HG03571 (cell line): ENCODE data around the gene MCCD1.
"Not testable (repeated sequence)": the region's sequence is repeated elsewhere in the genome, so short reads cannot be mapped to it uniquely, and the experiment has no call there.

Experiments
- ATAC-seq: cut with Tn5 transposase; IDR thresholded peaks from one replicate; pipeline ENCODE4 v1.9.1; 2021; ENCODE audit not compliant: unreplicated experiment

Gene MCCD1

DNA sequence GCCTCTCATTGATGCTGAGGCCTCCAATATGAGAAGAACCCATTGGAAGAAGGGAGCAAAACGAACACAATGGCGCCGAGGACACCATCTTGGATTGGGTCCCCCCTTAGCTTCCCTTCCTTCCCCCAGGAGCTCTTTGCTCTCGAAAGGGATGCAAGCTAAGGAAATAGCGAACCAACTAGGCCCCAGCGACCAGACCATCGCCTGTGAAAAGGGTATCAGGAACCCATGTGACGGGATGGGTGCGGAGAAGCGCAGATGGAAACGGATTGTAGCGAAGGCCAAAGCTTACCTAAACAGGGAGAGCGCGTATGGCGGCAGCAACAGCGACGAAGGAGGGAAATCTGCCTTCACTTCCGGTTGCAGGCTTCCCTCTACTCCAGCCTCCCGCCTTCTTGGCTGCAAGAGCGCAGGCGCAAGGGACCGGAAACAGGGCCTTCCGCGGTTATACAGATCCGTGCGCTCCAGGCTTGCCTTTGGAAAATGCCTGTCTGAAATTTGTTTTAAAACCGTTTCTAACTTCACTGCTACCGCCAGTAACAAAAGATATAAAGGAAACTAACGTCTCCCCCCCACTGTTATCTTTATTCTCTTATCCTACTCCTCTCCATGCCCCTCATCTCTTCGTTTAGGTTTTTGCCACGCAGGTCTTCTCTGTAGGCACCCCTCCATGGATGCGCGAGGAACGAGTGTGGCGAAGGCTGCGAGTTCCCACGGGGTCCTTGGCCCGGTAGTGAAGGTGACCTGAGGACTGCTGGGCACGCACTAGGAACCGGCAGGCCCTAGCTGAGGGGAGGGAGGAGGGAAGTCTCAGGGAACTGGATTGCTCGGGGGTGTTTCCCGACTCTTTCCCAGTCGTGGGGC is 13.1 kb downstream of the MCCD1 start, which contains the start of gene DDX39B:
DDX39B (minus strand) TSS at position 346 of the 864 bp plus-strand sequence. CDS start 1,471 bp downstream, outside the sequence.
- peak; percentile 54 for ATAC-seq

GRCh38 chr6:31543639-31544038 is 14.9 kb downstream of the MCCD1 start:
- ATAC-seq = no peak

GRCh38 chr6:31544676-31545075 is 15.9 kb downstream of the MCCD1 start:
- no peak for ATAC-seq

GRCh38 chr6:31545291-31545690 is 16.5 kb downstream of the MCCD1 start:
- no peak for ATAC-seq

DNA sequence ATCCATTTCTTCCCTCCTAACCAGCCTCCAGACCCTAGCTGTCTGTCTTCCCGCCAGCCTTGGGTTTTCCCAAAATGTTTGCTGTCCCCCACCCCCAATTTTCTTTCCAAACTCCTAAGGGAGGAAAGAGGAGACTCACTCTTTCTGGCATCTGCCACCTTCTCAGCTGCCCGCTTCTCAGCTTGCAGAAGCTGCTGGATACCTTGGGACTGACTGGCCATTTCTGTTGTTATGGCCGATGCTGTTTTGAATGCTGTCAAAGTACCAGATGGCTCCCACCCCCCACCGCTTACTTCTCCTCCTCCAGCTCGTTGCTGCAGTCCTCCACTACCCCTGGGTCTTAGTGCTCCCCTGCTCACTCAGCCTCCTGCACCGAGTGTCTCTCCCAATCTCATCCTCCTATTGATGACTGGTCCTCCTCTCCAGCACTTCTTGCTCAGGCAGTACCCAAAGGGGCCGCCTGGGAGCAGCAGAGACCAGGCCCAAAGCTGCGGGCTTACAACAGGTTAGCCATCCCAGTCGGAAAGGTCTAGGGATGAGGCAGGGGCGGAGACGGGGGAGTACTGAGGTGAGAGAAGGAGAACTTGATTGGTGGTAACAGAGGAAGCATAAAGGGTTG is 17.7 kb downstream of the MCCD1 start, which contains the start of gene ATP6V1G2:
ATP6V1G2 (minus strand) TSS at position 270 of the 619 bp plus-strand sequence; CDS start at position 221, 49 bp downstream.
- ATAC-seq = peak; percentile 46

GRCh38 chr6:31546958-31547726 is 18.4 kb downstream of the MCCD1 start, which contains the start of gene NFKBIL1:
TSS of gene NFKBIL1 (plus strand) at chr6:31547608. CDS start at chr6:31547695, 87 bp downstream.
- peak; percentile 45 for ATAC-seq

DNA sequence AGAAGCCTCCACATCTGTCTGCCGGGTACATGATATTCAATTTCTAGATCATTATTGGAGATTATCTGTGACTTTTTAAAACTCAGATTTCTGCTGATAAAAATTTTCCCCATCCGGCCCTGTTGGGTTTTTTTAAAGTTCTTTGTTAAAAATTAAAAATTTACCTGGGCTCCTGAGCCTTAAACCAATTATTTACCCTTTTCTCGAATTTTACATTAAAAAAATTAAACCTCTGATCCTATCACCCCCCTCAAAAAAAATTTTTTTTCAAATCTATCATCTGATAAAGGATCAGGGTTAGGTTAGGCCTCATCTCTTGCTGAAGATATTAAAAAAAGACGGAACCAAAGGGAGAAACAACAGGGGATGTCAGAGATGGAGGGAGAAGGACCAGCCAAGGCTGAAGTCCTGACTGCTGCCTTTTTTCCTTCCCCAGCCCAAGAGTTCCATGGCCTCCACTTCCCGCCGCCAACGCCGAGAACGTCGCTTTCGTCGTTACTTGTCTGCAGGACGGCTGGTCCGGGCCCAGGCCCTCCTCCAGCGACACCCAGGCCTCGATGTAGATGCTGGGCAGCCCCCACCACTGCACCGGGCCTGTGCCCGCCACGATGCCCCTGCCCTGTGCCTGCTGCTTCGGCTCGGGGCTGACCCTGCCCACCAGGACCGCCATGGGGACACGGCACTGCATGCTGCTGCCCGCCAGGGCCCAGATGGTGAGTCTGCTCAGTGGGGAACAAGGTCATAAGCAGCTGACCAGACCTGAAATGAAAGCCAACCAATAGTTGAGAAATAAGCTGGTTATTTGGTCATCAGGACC is 19.2 kb downstream of the MCCD1 start:
- no peak for ATAC-seq

DNA sequence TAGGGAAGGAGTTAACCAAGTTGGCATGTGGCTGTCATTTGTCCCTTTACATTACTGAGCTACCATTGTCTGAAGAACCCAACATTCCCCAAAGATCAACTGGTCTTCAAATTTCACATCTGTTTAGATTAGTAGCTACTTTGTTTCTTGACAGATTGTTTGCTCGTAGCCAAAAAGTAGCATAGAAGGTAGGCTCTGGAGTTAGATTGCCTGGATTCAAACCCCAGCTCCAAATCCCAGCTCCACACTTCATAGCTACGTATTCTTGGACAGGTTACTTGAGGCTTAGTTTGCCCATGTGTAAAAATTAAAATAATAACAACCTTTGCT is 19.7 kb downstream of the MCCD1 start:
- ATAC-seq = no peak

DNA sequence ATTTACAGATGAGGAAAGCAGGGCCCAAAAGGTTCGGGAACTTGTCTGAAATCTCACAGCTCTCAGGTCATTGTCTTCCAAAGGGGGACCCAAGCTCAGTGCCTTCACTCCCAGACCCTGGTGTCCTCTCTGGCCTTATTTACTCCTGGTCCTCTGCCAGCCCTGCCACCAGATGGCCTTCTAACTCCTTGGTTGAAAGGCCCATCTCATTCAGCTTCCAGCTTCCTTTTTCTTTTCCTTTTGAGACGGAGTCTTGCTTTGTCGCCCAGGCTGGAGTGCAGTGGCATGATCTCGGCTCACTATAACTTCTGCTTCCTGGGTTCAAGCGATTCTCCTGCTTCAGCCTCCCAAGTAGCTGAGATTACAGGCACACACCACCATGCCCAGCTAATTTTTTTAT is 22.6 kb downstream of the MCCD1 start:
- not testable (repeated sequence) for ATAC-seq

DNA sequence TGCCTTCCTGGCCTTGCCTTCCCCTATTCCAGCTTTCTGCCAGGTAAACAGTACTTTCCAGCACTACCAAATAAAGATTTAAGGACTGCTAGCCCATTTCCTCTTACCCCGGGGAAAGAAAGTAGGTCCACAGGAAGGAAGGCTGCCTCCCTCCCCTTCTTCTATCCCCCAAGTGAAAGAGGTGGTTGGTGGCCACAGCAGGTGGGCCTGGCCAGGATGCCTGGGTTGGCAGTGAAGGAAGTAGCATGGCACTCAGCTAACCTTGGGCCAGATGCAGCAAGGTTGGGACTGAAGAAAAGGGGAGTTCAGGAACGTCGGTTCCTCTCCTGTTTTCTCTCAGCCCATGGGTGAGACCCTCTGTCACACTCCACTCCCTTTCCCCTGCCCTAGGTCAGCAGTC is 27.5 kb downstream of the MCCD1 start:
- no peak for ATAC-seq

GRCh38 chr6:31557443-31558317 is 28.9 kb downstream of the MCCD1 start:
- ATAC-seq = no peak

GRCh38 chr6:31558318-31558625 is 29.5 kb downstream of the MCCD1 start:
- no peak for ATAC-seq

DNA sequence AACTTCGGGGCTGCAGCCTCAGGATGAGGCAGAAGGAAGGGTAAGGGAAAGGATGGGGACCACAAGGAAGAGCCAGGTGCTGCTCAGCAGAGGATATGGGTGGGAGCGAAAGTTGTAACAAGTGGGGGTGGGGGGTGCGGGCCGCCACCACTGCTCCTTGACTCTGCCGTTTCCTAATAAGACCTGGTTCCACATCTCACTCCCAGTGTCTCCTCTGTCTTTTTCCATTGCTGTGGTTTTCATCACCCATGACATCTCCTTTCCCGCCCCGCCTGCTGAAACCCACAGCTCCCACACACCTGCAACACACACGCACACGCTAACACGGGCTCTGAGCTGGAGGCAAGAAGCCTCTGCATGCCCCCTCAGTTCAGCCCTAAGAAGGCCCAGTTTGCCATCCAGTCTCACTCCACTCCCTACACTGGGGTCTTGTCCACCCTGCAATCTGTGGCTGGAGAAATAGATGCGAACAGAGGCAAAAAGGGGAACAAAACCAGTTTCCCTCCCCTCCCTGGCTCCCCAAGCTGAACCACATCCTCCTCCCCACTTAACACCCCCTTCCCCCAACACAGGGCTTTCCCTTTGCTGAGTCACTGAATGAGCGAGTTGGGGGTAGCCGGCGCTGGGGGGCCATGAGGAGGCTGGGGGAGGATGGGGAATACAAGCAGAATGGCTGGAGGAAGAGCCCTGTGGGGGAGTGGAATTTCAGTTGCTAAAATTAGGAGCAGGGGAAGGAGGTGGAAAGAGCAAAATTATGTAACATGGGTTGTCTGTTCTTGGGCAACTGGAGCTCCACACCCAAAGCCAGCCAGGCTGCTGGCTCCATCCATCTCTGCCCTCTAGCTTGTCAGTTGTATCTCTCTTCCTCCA is 30.1 kb downstream of the MCCD1 start:
- ATAC-seq = no peak

GRCh38 chr6:31559606-31559957 is 30.8 kb downstream of the MCCD1 start:
- ATAC-seq = peak; percentile 1

DNA sequence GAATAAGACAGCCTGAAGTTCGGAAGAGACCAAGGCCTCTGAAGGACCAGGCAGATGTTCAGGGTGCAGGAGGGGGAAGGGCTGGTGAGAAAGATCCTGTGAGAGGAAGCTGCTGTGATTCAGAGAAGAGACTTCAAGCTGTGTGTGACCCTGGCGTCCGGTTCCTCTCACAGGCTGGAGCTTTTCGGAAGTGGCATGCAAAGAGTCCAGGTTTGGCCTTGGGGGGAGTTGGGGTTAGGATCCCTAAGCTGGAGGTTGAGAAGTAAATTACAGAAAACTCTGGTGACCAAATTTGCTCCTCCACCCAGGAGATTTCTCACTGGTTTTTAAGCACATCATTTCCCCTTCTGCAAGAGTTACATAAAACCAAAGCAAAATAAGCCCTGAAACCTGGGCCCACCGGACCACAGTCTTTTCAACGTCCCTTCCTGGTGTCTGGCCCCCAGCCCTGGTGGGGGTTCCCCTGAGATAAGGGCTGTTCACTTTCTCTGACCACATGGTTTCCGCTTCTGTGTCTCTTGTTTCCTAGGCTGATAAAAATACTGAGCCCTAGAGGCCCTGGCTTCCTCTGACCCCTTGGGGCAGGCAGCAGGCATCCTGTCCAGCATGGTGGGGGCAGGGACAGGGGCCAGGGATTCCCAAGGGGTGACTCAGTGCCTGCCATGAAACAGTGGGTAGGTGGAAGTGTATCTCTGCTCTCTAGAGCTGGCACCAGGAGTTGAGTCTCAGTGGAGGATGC is 31.4 kb downstream of the MCCD1 start:
- peak; percentile 47 for ATAC-seq

DNA sequence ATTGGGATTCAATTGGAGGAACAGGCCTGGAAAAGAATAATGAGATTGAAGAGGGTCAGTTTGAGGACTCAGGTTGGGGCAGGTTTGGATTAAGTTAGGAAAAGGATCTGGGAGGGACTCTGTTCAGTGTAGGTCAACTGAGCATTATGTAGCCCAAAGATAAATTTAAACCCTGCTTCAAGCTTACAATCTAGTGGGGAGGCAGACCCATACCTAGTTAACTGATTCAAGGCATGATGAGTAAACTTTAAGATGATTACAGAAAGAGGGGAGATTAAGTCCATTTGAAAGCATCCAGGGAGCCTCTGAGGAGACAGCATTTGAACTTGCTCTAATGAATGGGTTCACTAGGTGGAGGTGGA is 31.9 kb downstream of the MCCD1 start:
- ATAC-seq = no peak

DNA sequence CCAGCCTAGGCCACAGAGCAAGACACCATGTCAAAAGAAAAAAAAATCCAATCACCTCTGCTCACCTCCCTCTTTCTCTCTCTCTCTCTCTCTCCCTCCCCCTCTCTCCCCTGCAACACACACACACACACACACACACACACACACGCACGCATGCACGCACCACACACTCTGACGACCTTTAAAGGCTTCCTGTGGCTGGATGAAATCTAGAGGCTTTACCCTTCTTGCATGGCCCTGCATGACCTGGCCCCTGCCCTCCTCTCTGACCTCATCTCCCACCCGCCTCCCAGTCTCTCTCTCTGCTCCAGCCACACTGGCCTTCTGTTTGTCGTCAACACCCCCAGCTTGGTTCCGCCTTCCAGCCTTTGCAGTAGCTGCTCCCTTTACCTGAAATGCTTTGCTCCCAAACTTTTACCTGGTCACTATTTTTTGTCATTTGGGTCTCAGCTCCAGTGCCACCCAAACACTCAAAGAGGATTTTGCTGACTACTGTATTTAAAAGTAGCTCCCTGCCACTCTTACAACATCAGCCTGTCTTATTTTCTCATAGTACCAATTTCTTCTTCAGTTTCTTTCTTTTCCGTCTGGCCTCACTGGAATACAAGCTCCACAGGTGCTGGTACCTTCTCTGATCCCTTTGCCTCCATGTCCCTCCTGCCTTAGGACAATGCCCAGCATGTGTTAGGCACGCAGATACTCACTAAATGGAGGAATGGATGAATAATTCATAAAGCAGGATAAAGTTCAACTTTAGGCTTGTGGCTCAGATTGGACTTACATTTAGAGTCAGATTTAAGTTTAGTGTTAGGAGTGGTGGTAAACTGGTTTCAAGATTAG is 39.0 kb downstream of the MCCD1 start:
- ATAC-seq = no peak
